GM19468 (cell line): Measurements from ENCODE around the gene CDC14B.

Experiments
- ATAC-seq: cut with Tn5 transposase; IDR thresholded peaks from one replicate; pipeline ENCODE4 v1.9.1; 2021; ENCODE audit warnings: mild to moderate bottlenecking, moderate library complexity, moderate number of reproducible peaks; ENCODE audit not compliant: unreplicated experiment; ENCODE audit errors: extremely low read depth

Gene CDC14B

DNA sequence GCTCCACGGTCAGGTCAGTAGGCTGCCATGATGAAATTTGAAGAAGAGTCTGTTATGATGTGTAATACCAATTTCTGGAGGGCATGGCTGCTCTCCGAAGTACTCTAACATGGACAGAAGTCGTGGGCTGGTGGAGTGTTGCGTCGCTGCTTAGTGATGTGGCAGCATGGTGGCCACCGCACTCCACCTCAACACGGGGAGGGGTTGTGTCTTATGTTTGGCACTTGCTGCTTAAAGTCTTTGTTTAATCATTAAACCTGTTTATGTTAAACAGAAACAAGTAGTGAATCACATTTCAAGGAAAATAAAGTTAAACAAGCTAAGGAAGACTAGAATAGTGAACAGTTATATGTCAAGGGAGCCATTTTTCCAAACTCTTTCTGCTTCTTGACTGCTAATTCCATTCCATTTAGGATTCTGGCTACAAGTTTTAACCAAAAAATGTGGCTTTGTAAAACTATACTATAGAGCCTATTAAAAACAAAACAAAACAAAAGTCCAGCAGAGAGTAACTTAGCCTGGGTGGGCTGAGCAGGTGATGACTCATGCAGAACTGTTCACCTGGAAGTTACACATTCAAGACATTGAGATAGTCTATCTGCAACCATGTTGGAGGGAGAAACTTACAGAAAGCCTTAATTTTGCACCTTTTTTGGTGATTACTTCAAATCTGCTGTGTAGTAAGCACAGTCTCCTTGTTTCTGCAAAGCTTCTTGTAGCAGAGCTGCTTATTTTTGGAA, 160.2 kb downstream of the CDC14B start:
- ATAC-seq: no peak

DNA sequence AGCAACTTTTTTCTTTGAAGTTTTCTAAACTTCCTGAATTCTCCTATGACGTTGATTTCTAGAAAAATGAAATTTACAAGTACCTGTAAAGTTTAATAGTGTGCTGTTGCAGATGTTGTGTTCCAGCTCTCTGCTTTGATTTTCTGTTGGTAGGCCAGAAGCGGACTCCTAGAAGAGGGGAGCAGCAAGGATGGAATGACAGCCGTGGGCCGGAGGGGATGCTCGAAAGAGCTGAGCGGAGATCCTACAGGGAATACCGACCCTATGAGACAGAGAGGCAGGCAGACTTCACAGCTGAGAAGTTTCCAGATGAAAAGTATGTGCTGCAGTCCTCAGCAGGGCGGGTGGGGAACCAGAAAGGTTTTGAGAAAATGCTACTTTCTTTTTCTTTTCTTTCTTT, 161.4 kb downstream of the CDC14B start:
- no peak for ATAC-seq

DNA sequence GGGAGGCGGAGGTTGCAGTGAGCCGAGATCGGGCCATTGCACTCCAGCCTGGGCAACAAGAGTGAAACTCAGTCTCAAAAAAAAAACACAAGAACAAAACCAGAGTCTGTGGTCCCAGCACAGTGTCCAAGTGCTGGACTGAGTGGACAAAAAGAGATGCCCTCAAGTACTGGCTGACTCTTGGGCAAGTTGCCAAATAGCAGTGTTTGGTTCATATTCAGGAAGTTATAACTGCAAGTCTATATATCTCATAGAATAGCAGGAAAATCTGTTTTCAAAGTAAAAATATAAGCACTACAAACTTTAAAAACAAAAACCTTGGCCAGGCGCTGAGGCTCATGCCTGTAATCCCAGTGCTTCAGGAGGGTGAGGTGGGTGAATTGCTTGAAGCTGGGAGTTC, 162.4 kb downstream of the CDC14B start:
- no peak for ATAC-seq

DNA sequence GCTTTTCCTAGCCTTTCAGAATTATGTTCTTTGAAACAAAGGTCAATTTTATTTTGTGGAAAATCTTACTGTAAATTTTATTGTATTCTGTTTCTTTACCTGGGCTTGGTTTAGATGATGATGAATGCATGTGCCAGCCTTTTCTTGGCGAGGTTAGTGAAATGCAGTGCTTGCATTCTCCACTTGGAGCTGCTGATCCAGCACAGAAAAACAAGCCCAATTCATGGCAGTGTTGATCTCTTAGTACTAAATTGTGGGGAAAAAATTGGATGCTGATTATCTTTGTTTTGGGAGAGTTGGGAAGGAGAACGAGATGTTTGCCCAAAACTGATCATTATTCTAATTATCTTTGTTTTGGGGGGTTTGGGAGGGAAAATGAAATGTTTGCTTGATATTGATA, 166.0 kb downstream of the CDC14B start:
- ATAC-seq: no peak

DNA sequence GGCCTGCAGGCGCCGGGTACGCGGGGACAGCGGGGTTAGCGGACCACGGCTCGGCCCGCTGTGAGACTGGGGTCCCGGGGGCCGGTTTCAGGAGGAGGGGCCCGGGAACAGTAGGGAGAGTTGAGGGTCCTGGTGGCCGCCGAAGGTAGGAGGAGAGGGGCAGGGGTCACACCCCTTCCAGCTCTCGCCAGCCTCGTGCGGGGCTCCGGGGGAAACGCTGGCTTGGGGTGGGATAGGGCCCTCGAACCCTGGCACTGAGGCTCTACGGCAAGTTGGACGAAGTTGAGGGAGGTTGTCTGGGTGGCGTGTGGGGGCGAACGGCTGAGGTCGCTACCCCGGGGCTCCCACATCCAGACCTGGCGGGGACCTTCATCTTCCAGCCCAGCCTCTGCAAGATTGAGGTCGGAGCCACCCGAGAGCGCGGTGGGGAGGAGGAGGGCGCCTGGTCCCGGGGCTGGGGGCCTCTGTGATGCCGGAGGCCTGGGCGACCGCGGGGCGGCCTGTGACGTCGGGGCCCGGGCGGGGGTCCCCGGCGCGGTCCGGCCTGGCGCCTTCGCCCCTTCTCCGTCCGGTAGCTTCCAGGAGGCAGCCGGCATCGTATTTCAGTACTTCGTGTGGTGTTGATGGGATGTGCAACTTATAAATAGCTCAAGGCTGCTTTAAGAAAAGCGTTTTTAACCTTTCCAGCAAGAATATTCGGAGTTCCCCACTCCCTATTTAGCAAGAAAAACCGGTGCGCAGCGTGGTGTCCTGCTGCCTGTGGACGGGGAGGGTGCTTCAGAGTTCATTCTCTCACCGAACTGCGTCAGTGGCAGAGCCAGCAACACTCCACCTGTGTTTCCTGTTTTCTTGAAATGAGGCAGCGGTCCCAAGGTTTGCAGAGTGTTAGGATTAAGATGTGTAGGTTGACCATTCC, 168.8 kb downstream of the CDC14B start:
- no peak for ATAC-seq
